ENCODE data around the gene CUX1.

DNA sequence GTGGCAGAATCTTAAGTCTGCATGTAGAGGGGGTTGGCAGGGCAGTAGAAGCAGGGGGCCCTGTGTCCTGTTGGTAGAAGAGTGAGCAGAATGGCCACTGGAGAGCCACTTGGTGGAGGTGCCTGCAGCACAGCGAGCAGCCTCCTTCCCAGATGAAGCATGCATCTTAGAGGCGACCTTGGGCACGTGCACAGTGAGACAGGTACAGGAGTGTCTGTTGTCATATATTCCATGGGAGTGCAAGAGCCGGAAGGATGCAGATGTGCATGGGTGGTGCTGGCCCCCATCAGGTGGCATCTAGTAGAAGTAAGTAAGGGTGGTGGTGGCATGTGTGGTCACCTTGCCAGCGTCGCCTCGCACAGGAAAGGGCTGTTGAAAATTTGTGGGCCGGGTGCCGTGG is 53.9 kb downstream of the CUX1 start:
- TF ChIP-seq CTCF (IDR thresholded peaks at IDR 0.05) (no peak), FOXK1 (CRISPR knock-in tag; IDR thresholded peaks at IDR 0.05) (no peak), ESRRA (CRISPR knock-in tag; IDR thresholded peaks at IDR 0.05; ENCODE audit: borderline replicate concordance) (no peak), NR2C2 (CRISPR knock-in tag; IDR thresholded peaks at IDR 0.05) (no peak), HMGXB4 (CRISPR knock-in tag; IDR thresholded peaks at IDR 0.05) (no peak), NR1H2 (CRISPR knock-in tag; IDR thresholded peaks at IDR 0.05) (no peak), CREB1 (CRISPR knock-in tag; IDR thresholded peaks at IDR 0.05) (no peak), MAX (CRISPR knock-in tag; IDR thresholded peaks at IDR 0.05) (no peak), ZBTB21 (CRISPR knock-in tag; IDR thresholded peaks at IDR 0.05; ENCODE audit: borderline replicate concordance) (no peak), ZNF121 (CRISPR knock-in tag; IDR thresholded peaks at IDR 0.05) (no peak)
- TF ChIP-seq, protein P1, sequence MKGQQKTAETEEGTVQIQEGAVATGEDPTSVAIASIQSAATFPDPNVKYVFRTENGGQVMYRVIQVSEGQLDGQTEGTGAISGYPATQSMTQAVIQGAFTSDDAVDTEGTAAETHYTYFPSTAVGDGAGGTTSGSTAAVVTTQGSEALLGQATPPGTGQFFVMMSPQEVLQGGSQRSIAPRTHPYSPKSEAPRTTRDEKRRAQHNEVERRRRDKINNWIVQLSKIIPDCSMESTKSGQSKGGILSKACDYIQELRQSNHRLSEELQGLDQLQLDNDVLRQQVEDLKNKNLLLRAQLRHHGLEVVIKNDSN (CRISPR knock-in tag; IDR thresholded peaks at IDR 0.05), result no peak
- TF ChIP-seq, protein P2, sequence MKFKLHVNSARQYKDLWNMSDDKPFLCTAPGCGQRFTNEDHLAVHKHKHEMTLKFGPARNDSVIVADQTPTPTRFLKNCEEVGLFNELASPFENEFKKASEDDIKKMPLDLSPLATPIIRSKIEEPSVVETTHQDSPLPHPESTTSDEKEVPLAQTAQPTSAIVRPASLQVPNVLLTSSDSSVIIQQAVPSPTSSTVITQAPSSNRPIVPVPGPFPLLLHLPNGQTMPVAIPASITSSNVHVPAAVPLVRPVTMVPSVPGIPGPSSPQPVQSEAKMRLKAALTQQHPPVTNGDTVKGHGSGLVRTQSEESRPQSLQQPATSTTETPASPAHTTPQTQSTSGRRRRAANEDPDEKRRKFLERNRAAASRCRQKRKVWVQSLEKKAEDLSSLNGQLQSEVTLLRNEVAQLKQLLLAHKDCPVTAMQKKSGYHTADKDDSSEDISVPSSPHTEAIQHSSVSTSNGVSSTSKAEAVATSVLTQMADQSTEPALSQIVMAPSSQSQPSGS (CRISPR knock-in tag; IDR thresholded peaks at IDR 0.05; ENCODE audit: borderline replicate concordance, low read depth), result no peak
- TF ChIP-seq, protein P3, sequence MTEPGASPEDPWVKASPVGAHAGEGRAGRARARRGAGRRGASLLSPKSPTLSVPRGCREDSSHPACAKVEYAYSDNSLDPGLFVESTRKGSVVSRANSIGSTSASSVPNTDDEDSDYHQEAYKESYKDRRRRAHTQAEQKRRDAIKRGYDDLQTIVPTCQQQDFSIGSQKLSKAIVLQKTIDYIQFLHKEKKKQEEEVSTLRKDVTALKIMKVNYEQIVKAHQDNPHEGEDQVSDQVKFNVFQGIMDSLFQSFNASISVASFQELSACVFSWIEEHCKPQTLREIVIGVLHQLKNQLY (CRISPR knock-in tag; IDR thresholded peaks at IDR 0.05), result no peak
